ENCODE data around the gene RNU1-2.
"Not testable (repeated sequence)": the region's sequence is repeated elsewhere in the genome, so short reads cannot be mapped to it uniquely, and the experiment has no call there.

RNU1-2 gene

DNA sequence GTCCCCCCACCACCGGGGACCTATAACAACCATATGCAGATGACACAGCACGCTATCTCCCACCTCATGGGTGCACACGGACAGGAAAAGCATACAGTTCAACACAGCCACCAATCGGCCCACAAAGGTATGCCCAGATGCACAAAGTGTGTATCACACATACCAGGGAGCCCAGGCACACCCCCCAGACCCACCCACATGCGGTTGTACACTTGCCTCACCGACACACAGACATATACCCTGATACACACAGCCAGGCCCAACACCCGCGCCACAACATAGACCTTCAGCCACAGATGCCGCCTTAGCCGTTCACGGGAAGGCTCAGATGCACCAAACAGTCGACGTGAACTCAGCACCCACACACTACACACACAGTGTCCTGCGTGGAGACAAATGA lies 31.5 kb downstream of the RNU1-2 start:
- DNase-seq: no peak

DNA sequence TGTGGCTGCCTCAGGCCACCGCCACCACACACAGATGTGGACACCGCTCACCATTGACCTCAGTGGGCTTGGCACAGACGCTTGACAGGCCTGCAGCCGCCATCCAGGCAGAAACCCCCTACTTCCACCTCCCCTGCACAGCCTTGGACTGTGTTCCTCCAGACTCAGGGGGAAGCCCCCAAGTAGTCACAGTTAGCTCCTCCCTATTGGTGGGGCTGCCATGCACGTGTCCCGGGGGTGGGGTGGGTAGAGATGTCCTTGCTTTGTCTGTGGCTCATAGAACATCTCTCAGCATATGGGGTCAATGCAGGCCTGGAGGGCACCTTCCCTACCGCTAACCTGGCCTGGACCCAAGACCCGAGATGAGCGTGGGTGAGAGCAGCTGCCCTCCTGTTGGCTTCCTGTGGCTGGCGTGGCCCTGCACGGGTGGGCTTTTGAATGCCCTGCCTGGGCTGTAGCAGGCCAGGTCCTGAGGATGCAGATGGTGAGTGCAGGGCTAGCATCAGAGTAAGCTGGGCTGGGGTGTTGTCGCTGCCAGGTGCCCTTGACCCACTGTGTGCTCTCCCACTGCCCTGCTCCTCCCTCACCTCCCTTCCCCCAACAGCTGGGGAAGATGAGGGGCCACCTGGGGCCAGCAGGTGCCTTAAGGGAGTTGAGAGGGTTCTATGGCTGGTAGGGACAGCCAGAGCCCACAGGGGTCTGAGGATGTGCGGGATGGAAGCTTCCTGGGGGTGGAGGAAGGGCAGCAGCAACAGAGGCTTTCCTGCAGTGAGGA lies 32.1 kb downstream of the RNU1-2 start:
- no peak for DNase-seq

DNA sequence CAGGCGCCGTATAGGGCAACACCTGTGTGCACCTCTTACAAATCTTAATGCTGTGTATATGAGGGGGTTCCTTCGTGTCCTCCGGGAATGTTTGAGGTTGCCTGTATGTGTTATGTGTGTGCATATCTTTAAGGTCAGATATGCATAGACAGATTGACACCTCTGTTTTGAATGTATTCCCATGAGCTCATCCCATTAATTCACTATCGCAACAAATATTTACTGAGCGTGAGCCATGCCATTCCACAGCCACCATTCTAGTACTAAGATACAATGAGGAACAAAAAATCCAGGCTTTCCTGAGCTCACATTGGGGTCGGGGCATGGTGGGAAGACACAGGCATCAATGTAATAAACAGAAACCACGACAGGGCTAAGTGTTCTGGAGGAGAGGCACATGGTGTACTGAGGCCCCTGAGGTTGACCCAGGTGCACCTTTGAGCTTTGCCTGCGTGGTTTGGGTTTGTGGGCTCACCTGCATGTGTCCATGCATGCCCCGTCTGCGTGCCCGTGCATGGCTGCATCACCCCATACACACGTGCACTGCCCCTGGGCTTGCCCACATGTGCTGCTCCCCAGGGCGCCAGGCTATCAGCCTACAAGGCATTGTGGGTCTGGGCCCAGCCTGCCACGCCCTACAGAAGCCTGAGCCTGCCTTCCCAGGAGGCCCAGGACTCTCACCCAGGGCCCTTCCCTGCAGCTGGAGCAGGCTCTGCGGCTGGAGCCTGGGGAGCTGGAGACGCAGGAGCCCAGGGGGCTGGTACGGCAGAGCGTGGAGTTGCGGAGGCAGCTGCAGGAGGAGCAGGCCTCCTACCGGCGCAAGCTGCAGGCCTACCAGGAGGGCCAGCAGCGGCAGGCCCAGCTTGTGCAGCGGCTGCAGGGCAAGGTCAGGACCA lies 33.6 kb downstream of the RNU1-2 start:
- DNase-seq: not testable (repeated sequence)

DNA sequence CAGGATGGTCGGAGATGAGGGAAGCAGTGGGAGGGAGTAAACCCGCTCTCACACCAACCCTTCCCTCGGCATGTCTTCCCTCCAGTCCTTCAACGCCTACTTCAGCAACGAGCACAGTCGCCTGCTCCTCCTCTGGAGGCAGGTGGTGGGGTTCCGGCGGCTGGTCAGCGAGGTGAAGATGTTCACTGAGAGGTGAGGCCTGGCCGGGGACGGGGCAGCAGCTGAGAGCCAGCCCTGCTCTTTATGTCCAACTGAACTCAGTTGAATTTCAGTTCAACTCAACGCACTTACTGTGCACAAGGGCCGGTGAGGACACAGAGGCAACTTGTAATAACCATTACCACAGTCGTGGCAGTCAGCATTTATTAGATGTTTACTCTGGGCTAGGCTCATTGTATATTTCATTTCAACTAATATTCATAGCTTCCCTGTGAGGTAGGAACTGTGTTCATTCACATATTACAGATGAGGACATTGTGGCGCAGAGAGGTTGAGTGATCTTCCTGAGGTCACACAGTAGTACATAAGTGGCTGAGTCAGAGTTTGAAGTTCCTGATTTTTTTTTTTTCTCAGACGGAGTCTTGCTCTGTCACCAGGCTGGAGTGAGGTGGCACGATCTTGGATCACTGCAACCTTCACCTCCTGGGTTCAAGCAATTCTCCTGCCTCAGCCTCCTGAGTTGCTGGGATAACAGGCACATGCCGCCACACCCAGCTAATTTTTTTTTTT lies 35.6 kb downstream of the RNU1-2 start:
- DNase-seq: not testable (repeated sequence)

DNA sequence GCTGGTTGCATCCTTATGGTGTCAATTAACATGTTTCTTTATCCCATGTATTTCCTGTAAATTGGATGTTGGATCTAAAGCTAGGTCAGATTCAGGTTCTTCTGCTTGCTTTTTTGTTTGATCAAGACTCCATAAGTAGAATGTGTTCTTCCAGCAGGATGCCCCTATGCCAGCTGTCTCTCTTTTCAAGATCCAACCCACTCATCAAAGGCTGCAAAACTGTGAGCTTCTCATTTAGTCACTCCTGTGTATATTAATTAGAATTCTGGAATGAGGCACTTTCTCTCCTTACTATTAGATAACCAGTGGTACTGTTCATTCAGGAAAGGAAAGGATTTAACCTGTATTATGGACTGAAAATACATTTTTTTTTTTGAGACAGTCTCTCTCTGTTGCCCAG lies 38.2 kb downstream of the RNU1-2 start:
- DNase-seq: not testable (repeated sequence)

DNA sequence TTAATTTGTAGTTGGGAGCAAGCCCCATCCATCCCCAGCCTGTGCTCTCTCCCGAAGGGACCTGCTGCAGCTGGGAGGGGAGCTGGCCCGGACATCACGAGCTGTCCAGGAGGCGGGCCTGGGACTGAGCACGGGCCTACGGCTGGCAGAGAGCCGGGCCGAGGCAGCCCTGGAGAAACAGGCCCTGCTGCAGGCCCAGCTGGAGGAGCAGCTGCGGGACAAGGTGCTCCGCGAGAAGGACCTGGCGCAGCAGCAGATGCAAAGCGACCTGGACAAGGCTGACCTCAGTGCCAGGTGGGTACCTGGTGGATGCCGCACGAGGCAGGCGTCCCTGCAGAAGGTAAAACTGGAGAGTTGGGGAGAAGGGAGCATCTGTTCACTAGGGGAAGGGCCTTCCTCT lies 40.8 kb downstream of the RNU1-2 start:
- DNase-seq: not testable (repeated sequence)

DNA sequence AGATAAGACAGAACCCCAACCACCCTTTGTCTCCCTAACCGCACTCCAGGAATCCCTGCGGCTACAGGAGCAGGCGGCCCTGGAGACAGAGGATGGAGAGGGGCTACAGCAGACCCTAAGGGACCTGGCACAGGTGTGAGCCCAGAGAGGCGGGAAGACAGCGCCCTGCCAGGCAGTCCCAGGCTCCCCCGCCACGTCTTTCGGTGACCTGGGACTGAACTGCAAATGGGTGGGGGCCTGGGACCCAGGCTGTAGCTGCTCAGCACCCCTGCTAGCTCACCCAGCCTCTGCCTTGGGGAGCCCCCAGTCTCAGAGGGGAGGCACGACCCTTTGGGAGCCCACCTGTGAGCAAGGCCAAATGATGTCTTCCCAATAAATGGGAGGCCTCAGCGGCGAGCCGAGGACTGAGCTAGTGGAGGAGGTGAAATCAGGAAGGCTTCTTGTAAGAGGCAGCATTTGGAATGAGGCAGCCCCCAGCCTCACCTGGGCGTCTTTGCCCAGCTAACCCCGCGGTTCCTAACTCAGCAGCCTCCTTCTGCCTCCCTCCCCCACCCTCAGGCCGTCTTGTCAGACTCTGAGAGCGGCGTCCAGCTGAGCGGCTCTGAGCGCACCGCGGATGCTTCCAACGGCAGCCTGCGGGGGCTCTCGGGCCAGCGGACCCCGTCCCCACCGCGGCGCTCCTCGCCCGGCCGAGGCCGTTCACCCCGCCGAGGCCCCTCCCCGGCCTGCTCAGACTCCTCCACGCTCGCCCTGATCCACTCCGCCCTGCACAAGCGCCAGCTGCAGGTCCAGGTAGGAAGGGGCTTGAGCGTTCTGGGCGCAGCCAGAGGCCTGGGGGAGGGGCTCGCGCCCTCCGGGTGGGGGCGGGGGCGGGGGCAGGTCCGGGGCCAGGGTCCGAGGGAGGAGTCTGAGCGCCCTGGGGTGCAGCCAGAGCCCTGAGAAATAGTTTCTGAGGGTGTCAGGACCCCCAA lies 42.9 kb downstream of the RNU1-2 start:
- no peak for DNase-seq

DNA sequence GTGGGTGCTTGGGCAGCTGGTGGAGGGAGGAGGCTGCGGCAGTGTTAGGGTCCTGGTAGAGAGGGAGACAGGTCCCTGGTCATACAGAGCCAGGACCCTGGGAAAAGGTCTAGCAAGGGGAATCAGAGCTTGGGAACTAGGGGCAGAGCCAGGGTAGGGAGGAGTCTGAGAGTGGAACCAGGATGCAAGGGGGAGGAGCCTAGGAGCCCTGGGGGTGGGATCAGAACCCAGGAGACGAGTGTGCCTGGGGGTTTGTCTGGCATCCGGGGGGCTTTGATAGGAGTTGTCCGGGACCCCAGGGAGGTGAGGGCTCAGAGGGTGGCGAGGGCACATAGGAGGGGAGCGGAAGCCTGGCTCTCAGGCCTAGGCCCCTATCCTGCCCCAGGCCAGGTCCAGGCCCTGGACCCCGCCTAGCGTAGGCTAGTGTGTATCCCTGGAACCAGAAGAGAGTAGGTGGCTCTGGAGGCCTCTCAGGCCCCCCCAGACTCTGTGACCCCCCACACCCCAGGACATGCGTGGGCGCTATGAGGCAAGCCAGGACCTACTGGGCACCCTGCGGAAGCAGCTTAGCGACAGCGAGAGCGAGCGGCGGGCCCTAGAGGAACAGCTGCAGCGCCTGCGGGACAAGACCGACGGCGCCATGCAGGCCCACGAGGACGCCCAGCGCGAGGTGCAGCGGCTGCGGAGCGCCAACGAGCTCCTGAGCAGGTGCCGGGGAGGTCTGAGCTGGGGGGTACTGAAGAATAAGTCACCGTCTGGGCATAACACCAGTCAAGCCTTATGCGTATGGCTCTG lies 43.8 kb downstream of the RNU1-2 start:
- not testable (repeated sequence) for DNase-seq

DNA sequence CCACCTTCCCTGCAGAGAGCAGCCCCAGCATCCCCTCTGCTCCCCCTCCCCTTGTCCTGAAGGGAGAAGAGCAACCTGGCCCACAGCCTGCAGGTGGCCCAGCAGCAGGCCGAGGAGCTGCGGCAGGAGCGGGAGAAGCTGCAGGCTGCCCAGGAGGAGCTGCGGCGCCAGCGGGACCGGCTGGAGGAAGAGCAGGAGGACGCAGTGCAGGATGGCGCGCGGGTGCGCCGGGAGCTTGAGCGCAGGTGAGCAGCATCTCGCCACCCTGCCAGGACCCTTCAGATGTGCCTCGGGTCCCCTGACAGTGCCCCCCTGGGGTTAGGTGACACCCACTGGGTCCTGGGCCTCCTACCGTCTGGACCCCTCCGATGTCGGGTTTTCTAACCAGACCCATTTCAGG lies 48.3 kb downstream of the RNU1-2 start:
- DNase-seq: no peak

DNA sequence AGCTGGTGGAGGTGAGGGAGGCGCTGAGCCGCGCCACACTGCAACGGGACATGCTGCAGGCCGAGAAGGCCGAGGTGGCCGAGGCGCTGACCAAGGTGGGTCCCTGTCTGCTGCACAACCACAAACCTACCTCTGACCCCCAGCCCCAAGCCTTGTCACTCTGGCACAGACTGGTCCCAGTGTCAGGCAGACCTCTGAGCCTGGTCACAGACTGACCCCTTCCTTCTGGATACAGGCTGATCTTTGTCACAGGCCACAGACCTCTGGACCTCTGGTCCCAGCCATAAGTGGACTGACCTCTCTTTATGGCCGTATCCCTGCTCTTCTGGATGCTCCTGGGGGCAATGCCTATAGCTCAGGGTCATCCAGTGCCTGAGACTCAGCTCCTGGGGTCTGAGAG lies 49.7 kb downstream of the RNU1-2 start:
- not testable (repeated sequence) for DNase-seq
